ENCODE results near the gene MUSK.

DNA sequence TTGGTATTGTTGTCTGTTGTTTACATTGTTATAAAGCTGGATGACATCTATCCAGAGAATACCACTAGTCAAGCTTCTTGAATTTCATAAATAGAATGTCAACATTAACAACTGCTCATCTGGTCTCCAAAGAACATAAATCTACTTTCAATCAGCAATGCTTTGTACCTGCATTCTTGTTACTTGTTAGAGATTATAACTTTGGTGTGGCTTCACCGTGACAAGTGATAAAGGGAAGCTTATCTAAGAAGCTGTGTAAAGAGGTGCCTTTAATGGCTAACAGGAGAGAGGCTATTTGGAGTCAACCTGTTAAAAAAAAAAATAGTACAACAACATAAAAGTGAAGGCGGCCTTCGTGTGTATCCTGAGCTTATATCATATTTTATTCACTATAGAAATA, 41.8 kb downstream of the MUSK start:
- TF ChIP-seq EZH2phosphoT487 (IDR thresholded peaks at IDR 0.05; ENCODE audit: unreplicated experiment) (no peak), EZH2 (IDR thresholded peaks at IDR 0.05; ENCODE audit: low read depth, unreplicated experiment) (no peak), POLR2AphosphoS5 (IDR thresholded peaks at IDR 0.05; ENCODE audit: low read depth) (no peak), CREB1 (CRISPR knock-in tag; IDR thresholded peaks at IDR 0.05; ENCODE audit: low read depth) (no peak), NANOG (IDR thresholded peaks at IDR 0.05; ENCODE audit: borderline replicate concordance) (no peak), ZNF331 (CRISPR knock-in tag; IDR thresholded peaks at IDR 0.05; ENCODE audit: low read depth) (no peak), ZNF114 (CRISPR knock-in tag; IDR thresholded peaks at IDR 0.05) (no peak)
- TF ChIP-seq, protein P1, sequence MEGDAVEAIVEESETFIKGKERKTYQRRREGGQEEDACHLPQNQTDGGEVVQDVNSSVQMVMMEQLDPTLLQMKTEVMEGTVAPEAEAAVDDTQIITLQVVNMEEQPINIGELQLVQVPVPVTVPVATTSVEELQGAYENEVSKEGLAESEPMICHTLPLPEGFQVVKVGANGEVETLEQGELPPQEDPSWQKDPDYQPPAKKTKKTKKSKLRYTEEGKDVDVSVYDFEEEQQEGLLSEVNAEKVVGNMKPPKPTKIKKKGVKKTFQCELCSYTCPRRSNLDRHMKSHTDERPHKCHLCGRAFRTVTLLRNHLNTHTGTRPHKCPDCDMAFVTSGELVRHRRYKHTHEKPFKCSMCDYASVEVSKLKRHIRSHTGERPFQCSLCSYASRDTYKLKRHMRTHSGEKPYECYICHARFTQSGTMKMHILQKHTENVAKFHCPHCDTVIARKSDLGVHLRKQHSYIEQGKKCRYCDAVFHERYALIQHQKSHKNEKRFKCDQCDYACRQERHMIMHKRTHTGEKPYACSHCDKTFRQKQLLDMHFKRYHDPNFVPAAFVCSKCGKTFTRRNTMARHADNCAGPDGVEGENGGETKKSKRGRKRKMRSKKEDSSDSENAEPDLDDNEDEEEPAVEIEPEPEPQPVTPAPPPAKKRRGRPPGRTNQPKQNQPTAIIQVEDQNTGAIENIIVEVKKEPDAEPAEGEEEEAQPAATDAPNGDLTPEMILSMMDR (conservative IDR thresholded peaks at IDR 0.05; ENCODE audit: low read depth in 2 of 2), result no peak
- TF ChIP-seq, protein P2, sequence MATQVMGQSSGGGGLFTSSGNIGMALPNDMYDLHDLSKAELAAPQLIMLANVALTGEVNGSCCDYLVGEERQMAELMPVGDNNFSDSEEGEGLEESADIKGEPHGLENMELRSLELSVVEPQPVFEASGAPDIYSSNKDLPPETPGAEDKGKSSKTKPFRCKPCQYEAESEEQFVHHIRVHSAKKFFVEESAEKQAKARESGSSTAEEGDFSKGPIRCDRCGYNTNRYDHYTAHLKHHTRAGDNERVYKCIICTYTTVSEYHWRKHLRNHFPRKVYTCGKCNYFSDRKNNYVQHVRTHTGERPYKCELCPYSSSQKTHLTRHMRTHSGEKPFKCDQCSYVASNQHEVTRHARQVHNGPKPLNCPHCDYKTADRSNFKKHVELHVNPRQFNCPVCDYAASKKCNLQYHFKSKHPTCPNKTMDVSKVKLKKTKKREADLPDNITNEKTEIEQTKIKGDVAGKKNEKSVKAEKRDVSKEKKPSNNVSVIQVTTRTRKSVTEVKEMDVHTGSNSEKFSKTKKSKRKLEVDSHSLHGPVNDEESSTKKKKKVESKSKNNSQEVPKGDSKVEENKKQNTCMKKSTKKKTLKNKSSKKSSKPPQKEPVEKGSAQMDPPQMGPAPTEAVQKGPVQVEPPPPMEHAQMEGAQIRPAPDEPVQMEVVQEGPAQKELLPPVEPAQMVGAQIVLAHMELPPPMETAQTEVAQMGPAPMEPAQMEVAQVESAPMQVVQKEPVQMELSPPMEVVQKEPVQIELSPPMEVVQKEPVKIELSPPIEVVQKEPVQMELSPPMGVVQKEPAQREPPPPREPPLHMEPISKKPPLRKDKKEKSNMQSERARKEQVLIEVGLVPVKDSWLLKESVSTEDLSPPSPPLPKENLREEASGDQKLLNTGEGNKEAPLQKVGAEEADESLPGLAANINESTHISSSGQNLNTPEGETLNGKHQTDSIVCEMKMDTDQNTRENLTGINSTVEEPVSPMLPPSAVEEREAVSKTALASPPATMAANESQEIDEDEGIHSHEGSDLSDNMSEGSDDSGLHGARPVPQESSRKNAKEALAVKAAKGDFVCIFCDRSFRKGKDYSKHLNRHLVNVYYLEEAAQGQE (IDR thresholded peaks at IDR 0.05; ENCODE audit: unreplicated experiment), result no peak

Data from GM23338 (cell line).